Measurements from ENCODE around the gene PRDM5.
A peak's percentile ranks its signal among the peaks of the same experiment; 100 is the strongest.

Gene PRDM5

DNA sequence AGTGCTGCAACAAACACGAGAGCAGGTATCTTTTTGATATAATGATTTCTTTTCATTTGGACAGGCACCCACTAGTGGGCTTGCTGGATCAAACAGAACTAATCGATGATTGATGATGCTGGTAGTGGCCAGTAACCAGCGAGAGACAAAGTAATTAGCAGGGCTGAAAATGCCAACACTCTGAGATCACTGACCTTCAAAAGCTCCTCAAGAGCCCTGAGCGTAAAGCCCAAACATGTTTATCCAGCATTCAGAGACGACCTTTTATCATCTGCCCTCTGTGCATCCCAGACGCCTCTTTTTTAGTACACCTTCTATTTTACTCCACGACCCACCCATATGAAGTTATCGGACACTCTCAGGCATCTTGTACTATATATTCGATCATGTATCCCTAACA is 186.2 kb downstream of the PRDM5 start:
- H3K4me3 ChIP-seq (ENCODE audit: low read length), result no peak overlapping the region
- no peak for TF ChIP-seq CTCF (IDR thresholded peaks at IDR 0.05; ENCODE audit: insufficient read depth, low read depth, low read length, missing control alignments)
- no peak for DNase-seq (ENCODE audit: low read depth)

DNA sequence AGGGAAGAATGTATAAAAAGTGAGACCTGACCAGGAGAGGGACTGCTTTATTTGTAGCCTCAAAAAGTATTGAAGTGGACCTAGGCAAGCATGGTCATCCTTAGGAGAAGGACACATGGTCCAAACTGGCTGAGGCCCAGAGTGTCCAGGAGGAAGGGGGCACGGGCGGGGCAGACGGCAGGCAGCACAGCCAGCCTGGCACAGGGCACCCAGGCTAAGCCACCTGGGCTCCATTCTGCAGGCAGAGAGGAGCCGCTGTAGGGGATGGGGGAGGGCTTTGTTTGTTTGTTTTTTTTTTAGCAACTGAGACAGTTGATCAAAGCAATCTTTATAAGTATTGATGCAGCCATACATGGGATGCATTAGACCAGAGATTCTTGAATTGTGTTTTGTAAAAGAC is 188.6 kb downstream of the PRDM5 start:
- no peak for DNase-seq (ENCODE audit: low read depth)
- no peak for TF ChIP-seq CTCF (IDR thresholded peaks at IDR 0.05; ENCODE audit: insufficient read depth, low read depth, low read length, missing control alignments)
- H3K4me3 ChIP-seq (ENCODE audit: low read length), result no peak overlapping the region

GRCh38 chr4:120733054-120733453 is 189.5 kb downstream of the PRDM5 start:
- H3K4me3 ChIP-seq (ENCODE audit: low read length), result no peak overlapping the region
- TF ChIP-seq CTCF (IDR thresholded peaks at IDR 0.05; ENCODE audit: insufficient read depth, low read depth, low read length, missing control alignments), result no peak
- DNase-seq (ENCODE audit: low read depth), result no peak

DNA sequence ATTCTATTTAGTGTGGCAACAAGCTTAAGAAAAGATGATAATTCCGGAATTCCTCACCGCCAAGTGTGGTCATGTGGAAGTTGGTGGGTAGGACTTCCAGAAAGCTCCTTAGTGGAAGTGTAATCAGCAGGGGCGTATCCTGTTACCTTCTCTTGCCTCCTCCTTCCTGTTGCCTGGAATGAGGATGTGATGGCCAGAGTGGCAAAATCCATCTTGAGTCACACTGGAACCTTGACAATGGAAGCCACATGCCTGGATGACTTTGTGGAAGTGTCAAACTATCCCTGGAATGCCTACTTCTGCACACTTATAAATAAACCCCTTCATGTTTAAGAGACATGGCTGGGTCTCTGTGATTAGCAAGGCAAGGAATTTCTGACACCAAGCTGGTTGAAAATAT is 191.0 kb downstream of the PRDM5 start:
- no peak overlapping the region for H3K4me3 ChIP-seq (ENCODE audit: low read length)
- no peak for TF ChIP-seq CTCF (IDR thresholded peaks at IDR 0.05; ENCODE audit: insufficient read depth, low read depth, low read length, missing control alignments)
- peak; percentile 32 for DNase-seq (ENCODE audit: low read depth)

DNA sequence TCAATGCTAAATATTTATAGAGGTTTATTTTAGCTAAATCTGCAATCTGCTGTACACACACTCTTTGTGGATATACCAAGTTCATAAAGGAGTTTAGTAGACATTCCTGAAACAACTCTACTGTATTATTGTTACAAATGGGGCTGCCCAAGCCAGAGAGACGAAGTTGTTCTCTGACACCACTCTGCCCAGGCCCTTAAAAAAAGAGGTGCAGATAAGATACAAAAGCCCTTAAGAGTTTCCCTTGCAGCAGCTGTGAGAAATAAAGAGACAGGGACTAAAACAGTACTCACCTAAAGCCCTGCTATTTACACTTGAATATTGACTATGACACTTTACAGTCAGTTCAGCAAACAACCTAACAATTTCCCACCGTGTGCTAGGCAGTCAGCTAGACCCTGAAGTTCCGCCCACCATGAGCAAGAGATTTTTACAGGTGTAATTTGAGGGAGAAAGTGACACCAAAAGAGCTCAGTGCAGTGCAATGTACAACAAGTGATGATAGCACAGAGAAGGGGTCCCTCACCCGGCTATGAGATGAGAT is 191.7 kb downstream of the PRDM5 start:
- no peak for DNase-seq (ENCODE audit: low read depth)

DNA sequence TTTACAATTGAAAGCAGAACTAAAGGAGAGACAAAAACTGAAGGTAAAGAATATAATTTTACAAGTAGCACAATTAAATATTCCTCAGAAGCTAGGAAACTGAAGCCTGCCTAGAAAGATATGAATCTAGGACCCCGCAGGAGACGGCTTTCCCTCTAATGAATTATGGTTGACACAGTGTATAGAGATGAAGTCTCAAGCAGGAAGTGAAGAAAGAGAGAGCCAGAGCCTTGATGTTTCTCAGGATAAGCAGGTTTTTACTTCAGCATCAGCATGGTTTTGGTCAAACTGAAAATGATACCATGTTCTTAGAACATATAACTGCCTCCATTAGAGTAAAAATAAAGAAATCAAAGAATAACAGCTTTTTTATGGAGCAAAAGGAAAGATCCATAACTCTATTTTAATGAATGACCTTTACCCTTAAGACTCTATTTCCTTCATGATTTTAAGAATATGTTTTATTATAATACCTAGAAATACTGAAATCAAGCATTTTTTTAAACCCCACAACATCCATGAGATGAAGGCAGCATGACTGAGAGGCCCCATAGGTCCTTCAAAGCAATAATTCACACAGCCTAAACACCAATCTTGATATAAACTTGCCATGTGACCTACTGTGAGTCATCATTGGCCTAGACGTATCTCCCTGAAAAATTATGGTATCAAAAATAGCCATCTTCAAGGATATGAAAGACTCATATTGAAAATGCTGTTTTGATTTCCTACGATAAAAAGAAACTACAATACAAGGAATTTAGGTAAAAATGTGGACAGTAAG is 193.4 kb downstream of the PRDM5 start:
- H3K4me3 ChIP-seq (ENCODE audit: low read length), result no peak overlapping the region
- TF ChIP-seq CTCF (IDR thresholded peaks at IDR 0.05; ENCODE audit: insufficient read depth, low read depth, low read length, missing control alignments), result no peak
- no peak for DNase-seq (ENCODE audit: low read depth)

More for the DNA sequence above, 191.7 kb downstream of the PRDM5 start:
- no peak overlapping the region for H3K4me3 ChIP-seq (ENCODE audit: low read length)
- no peak for TF ChIP-seq CTCF (IDR thresholded peaks at IDR 0.05; ENCODE audit: insufficient read depth, low read depth, low read length, missing control alignments)
